Measurements from ENCODE around the gene MAP2K4. TPM values are rescaled to one million over a fixed set of nuclear protein-coding genes. Genes with fewer than 3 reads are reported as not detected.

MAP2K4 gene
- total RNA-seq, 1 experiment from 2014 or later: 41.2 TPM

DNA sequence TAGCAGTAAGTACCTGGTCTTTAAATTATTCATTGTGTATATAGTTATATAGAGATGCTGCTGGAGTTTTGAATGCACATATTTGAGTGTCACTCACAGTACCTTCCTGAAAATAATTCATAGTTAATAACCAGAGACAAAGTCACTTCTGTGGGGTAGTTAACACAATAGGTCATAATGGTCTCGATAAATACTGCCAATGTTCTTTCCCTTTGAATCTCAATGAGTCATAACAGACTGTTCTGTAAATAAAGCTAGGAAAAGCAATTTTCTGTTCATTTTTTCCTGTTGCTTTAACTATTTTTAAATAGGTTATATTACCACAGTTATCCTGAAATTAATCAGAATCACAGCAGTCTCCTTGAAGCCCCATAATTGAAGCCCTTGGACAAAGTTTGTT lies 87.2 kb downstream of the MAP2K4 start:
- CTCF ChIA-PET: no interaction called here
- Histone ChIP-seq H3K27ac (ENCODE audit: low read depth, low read length, poor library complexity, severe bottlenecking) (no peak overlapping the region), H3K9me3 (ENCODE audit: low read depth, low read length, poor library complexity, severe bottlenecking) (no peaks in the 10 kb centered on the region), H3K4me1 (ENCODE audit: insufficient read depth, low read length, poor library complexity, severe bottlenecking) (peaks cover 4% of the 10 kb centered on the region), H3K27me3 (replicated peaks; ENCODE audit: insufficient read depth, low read depth, low read length, poor library complexity) (no peaks in the 10 kb centered on the region), H3K36me3 (ENCODE audit: insufficient read depth, low read length, poor library complexity, severe bottlenecking) (peaks cover 10% of the 10 kb centered on the region), H3K4me3 (ENCODE audit: low read depth, low read length, poor library complexity, severe bottlenecking) (no peak overlapping the region)
- TF ChIP-seq, protein P1, sequence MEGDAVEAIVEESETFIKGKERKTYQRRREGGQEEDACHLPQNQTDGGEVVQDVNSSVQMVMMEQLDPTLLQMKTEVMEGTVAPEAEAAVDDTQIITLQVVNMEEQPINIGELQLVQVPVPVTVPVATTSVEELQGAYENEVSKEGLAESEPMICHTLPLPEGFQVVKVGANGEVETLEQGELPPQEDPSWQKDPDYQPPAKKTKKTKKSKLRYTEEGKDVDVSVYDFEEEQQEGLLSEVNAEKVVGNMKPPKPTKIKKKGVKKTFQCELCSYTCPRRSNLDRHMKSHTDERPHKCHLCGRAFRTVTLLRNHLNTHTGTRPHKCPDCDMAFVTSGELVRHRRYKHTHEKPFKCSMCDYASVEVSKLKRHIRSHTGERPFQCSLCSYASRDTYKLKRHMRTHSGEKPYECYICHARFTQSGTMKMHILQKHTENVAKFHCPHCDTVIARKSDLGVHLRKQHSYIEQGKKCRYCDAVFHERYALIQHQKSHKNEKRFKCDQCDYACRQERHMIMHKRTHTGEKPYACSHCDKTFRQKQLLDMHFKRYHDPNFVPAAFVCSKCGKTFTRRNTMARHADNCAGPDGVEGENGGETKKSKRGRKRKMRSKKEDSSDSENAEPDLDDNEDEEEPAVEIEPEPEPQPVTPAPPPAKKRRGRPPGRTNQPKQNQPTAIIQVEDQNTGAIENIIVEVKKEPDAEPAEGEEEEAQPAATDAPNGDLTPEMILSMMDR (conservative IDR thresholded peaks at IDR 0.05; ENCODE audit: low read depth, low read length): no peak
- no peak for TF ChIP-seq EZH2 (IDR thresholded peaks at IDR 0.05; ENCODE audit: borderline replicate concordance, low read depth, low read length, poor library complexity, severe bottlenecking)
- BruUV-seq (replicated peaks): no TSS peak
- no peak for DNase-seq (ENCODE audit: low spot score)
- intact Hi-C loops (cut with micrococcal nuclease; ENCODE audit: unreplicated experiment): no loop called here
- POLR2A ChIA-PET (ENCODE audit: low non-redundant PET): no interaction called here

DNA sequence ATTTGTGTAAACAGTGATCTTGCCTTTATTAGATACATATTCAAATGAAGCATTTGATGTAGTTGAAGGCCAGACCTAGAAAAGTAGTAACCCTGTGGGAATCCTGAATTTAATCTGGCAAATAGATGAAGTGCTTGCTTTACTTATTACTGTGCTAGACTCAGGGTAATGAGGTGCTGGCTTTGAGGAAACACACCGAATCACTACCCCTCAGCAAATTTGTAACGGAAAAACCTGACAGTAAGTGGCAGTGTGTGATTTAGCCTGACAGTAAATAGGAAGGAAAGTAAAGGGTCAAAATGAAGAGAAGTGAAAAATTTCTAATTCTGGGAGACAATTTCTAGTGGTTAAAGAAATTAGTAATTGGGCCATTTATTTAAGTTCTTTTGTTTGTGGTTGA lies 90.2 kb downstream of the MAP2K4 start:
- no TSS peak for BruUV-seq (replicated peaks)
- no peak for DNase-seq (ENCODE audit: low spot score)
- peaks cover 33% of the 10 kb centered on the region for H3K36me3 ChIP-seq (ENCODE audit: insufficient read depth, low read length, poor library complexity, severe bottlenecking)
- no peak for TF ChIP-seq EZH2 (IDR thresholded peaks at IDR 0.05; ENCODE audit: borderline replicate concordance, low read depth, low read length, poor library complexity, severe bottlenecking)
- TF ChIP-seq, protein P1 (conservative IDR thresholded peaks at IDR 0.05; ENCODE audit: low read depth, low read length): no peak
- no peak overlapping the region for H3K4me3 ChIP-seq (ENCODE audit: low read depth, low read length, poor library complexity, severe bottlenecking)
- H3K4me1 ChIP-seq (ENCODE audit: insufficient read depth, low read length, poor library complexity, severe bottlenecking): peaks cover 4% of the 10 kb centered on the region
- no peaks in the 10 kb centered on the region for H3K27me3 ChIP-seq (replicated peaks; ENCODE audit: insufficient read depth, low read depth, low read length, poor library complexity)
- ChIA-PET CTCF (no interaction called here), POLR2A (ENCODE audit: low non-redundant PET) (no interaction called here)
- no peaks in the 10 kb centered on the region for H3K9me3 ChIP-seq (ENCODE audit: low read depth, low read length, poor library complexity, severe bottlenecking)
- intact Hi-C loops (cut with micrococcal nuclease; ENCODE audit: unreplicated experiment): no loop called here
- no peak overlapping the region for H3K27ac ChIP-seq (ENCODE audit: low read depth, low read length, poor library complexity, severe bottlenecking)

DNA sequence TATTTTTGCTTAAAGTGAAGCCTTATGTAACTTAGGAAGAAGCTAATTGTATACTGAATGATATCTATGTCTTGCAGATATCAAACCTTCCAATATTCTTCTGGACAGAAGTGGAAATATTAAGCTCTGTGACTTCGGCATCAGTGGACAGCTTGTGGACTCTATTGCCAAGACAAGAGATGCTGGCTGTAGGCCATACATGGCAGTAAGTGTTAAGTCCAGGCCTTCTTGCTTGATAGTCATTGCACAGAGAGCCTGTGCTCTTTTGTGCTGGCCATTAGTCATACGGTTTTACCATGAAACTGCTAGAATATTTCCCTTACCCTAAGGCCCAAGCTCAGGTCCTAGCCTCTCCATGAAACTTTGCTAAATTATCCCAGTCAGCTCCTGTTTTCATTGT lies 92.5 kb downstream of the MAP2K4 start:
- H3K27ac ChIP-seq (ENCODE audit: low read depth, low read length, poor library complexity, severe bottlenecking): no peak overlapping the region
- TF ChIP-seq, protein P1 (conservative IDR thresholded peaks at IDR 0.05; ENCODE audit: low read depth, low read length): no peak
- TF ChIP-seq EZH2 (IDR thresholded peaks at IDR 0.05; ENCODE audit: borderline replicate concordance, low read depth, low read length, poor library complexity, severe bottlenecking): no peak
- BruUV-seq (replicated peaks): no TSS peak
- DNase-seq (ENCODE audit: low spot score): no peak
- no peaks in the 10 kb centered on the region for H3K4me1 ChIP-seq (ENCODE audit: insufficient read depth, low read length, poor library complexity, severe bottlenecking)
- H3K36me3 ChIP-seq (ENCODE audit: insufficient read depth, low read length, poor library complexity, severe bottlenecking): peaks cover 33% of the 10 kb centered on the region
- ChIA-PET POLR2A (ENCODE audit: low non-redundant PET) (no interaction called here), CTCF (no interaction called here)
- intact Hi-C loops (cut with micrococcal nuclease; ENCODE audit: unreplicated experiment): no loop called here
- no peaks in the 10 kb centered on the region for H3K9me3 ChIP-seq (ENCODE audit: low read depth, low read length, poor library complexity, severe bottlenecking)
- no peaks in the 10 kb centered on the region for H3K27me3 ChIP-seq (replicated peaks; ENCODE audit: insufficient read depth, low read depth, low read length, poor library complexity)
- no peak overlapping the region for H3K4me3 ChIP-seq (ENCODE audit: low read depth, low read length, poor library complexity, severe bottlenecking)
